HepG2 (cell line): ENCODE data around the gene NDOR1. TPM values are rescaled to one million over a fixed set of nuclear protein-coding genes. Genes with fewer than 3 reads are reported as not detected.

Experiments used
- ATAC-seq: fragments of 200-7000 bp; cut with Tn5 transposase; 3 replicates; pipeline ENCODE4 v1.9.1; 2020; ENCODE audit warnings: mild to moderate bottlenecking, moderate library complexity
- BruUV-seq: library from RNA; stranded (reverse); fragments of 400-500 nt; replicated peaks from 2 replicates; lab custom pipeline; 2021; lab: Mats Ljungman, UMichigan
- CTCF ChIA-PET: fragments of 300-600 bp; formaldehyde crosslinking; extraction: SDS; loops from one replicate; lab custom pipeline; 2021; ENCODE audit warnings: low total read pairs, inconsistent platforms, low intra/inter-chr PET ratio; lab: Yijun Ruan, JAX
- POLR2A ChIA-PET: fragments of 350-600 bp; sonication (Branson Sonifier 250); formaldehyde crosslinking; loops from one replicate; lab custom pipeline; 2020; ENCODE audit warnings: antibody characterized with exemption, inconsistent platforms; lab: Yijun Ruan, JAX
- DNase-seq: peaks from one replicate; pipeline ENCODE4 v3.0.0-alpha.2; 2015; ENCODE audit warnings: low spot score
- FAIRE-seq: peaks from 3 replicates; lab custom pipeline; 2011; peaks lifted over from hg19 to GRCh38; lab: Jason Lieb, UNC
- H2AFZ ChIP-seq: one replicate; pipeline ENCODE4 v1.6.1; 2011; ENCODE audit warnings: low read length, inconsistent platforms
- H3K27ac ChIP-seq: fragments of 300-600 bp; 3 replicates; pipeline ENCODE4 v1.8.0; 2011; ENCODE audit warnings: mixed run types, mild to moderate bottlenecking, mixed read lengths, low read length, inconsistent platforms; ENCODE audit not compliant: insufficient read depth; ENCODE audit errors: extremely low read length
- H3K27me3 ChIP-seq, 2 experiments: fragments of 200-600 bp in 1 of 2; 2 replicates in 1 of 2; 3 replicates in 1 of 2; pipeline versions ENCODE4 v1.6.0 to v1.8.0; 2011; ENCODE audit warnings: low read length in 2 of 2, mild to moderate bottlenecking in 2 of 2, moderate library complexity in 2 of 2, inconsistent platforms in 1 of 2; ENCODE audit not compliant: insufficient read depth in 2 of 2, control insufficient read depth in 1 of 2
- H3K36me3 ChIP-seq, 2 experiments: fragments of 200-600 bp in 1 of 2; replicated peaks in 1 of 2; 2 replicates in 1 of 2; 3 replicates in 1 of 2; pipeline versions ENCODE4 v1.5.1 to v1.8.0; 2011; ENCODE audit warnings: low read length in 2 of 2, inconsistent platforms in 1 of 2; ENCODE audit not compliant: insufficient read depth in 2 of 2, control insufficient read depth in 1 of 2
- H3K4me1 ChIP-seq: 2 replicates; pipeline ENCODE4 v1.5.1; 2012; ENCODE audit warnings: low read length, inconsistent platforms; ENCODE audit not compliant: insufficient read depth
- H3K4me2 ChIP-seq: 2 replicates; pipeline ENCODE4 v1.6.0; 2011; ENCODE audit warnings: low read depth, low read length, inconsistent platforms
- H3K4me3 ChIP-seq, 3 experiments: fragments of 200-600 bp in 1 of 3; sonication (generic), shearing (Covaris generic) in 1 of 3; replicated peaks in 1 of 3; 2 replicates each; pipeline ENCODE4 v1.5.1; 2011 to 2016; ENCODE audit warnings: low read length in 3 of 3, inconsistent platforms in 2 of 3, low read depth in 2 of 3, mild to moderate bottlenecking in 2 of 3, control low read depth in 1 of 3, mixed read lengths in 1 of 3; ENCODE audit not compliant: insufficient read depth in 1 of 3
- H3K79me2 ChIP-seq: one replicate; pipeline ENCODE4 v1.6.1; 2011; ENCODE audit warnings: low read length, inconsistent platforms; ENCODE audit not compliant: insufficient read depth
- H3K9ac ChIP-seq: 2 replicates; pipeline ENCODE4 v1.6.0; 2011; ENCODE audit warnings: mild to moderate bottlenecking, low read depth, low read length, inconsistent platforms; ENCODE audit not compliant: insufficient read depth
- H3K9me3 ChIP-seq: 2 replicates; pipeline ENCODE4 v1.5.1; 2012; ENCODE audit warnings: mild to moderate bottlenecking, low read length
- H4K20me1 ChIP-seq: 2 replicates; pipeline ENCODE4 v1.6.0; 2011; ENCODE audit warnings: inconsistent platforms, mild to moderate bottlenecking, low read length, moderate library complexity; ENCODE audit not compliant: insufficient read depth
- AGO2 ChIP-seq: fragments of 200-400 bp; formaldehyde crosslinking; optimal IDR thresholded peaks from 2 replicates; pipeline ENCODE3; 2017; ENCODE audit warnings: mild to moderate bottlenecking, low read depth, low read length, moderate library complexity
- ARNTL ChIP-seq: sonication (generic); formaldehyde crosslinking; IDR thresholded peaks from 2 replicates; pipeline ENCODE4 v1.4.0; 2020; ENCODE audit warnings: mild to moderate bottlenecking, missing genetic modification reagents
- ASH2L ChIP-seq: fragments of 300-600, 200-600 bp; sonication (generic); IDR thresholded peaks from 2 replicates; pipeline ENCODE4 v1.7.0; 2017; ENCODE audit warnings: low read depth, mild to moderate bottlenecking, moderate library complexity, mixed read lengths, low read length; ENCODE audit not compliant: insufficient read length
- CHCHD3 ChIP-seq: sonication (generic); formaldehyde crosslinking; IDR thresholded peaks from 2 replicates; pipeline ENCODE4 v1.8.0; 2022; ENCODE audit warnings: mild to moderate bottlenecking, missing genetic modification reagents, moderate library complexity
- DMAP1 ChIP-seq: IDR thresholded peaks from 2 replicates; pipeline ENCODE4 v1.6.1; 2016
- FOXO4 ChIP-seq: sonication (generic); formaldehyde crosslinking; conservative IDR thresholded peaks from 2 replicates; pipeline ENCODE4 v1.8.1; 2023; ENCODE audit warnings: missing genetic modification reagents
- GPN1 ChIP-seq: sonication (generic); formaldehyde crosslinking; IDR thresholded peaks from 2 replicates; pipeline ENCODE4 v1.5.1; 2020; ENCODE audit warnings: missing genetic modification reagents, borderline replicate concordance
- HNF1B ChIP-seq: sonication (generic); formaldehyde crosslinking; IDR thresholded peaks from 2 replicates; pipeline ENCODE4 v1.5.1; 2020; ENCODE audit warnings: mild to moderate bottlenecking, moderate library complexity, missing genetic modification reagents
- NBN ChIP-seq: fragments of 450-650 bp; conservative IDR thresholded peaks from 2 replicates; pipeline ENCODE4 v1.6.1; 2017
- NKX3-1 ChIP-seq: sonication (generic); formaldehyde crosslinking; IDR thresholded peaks from 2 replicates; pipeline ENCODE4 v1.5.0; 2020; ENCODE audit warnings: missing genetic modification reagents
- RAD21 ChIP-seq: fragments of 450-650 bp; formaldehyde crosslinking; IDR thresholded peaks from 2 replicates; pipeline ENCODE4 v1.5.0; 2020; ENCODE audit warnings: mild to moderate bottlenecking
- RXRA ChIP-seq: sonication (generic); formaldehyde crosslinking; IDR thresholded peaks from 2 replicates; pipeline ENCODE4 v1.5.1; 2020; ENCODE audit warnings: missing genetic modification reagents
- ZFP62 ChIP-seq: sonication (generic); formaldehyde crosslinking; IDR thresholded peaks from 2 replicates; pipeline ENCODE4 v1.4.0; 2020; ENCODE audit warnings: missing genetic modification reagents
- ZNF33B ChIP-seq: sonication (generic); formaldehyde crosslinking; IDR thresholded peaks from 2 replicates; pipeline ENCODE4 v1.5.1; 2020; ENCODE audit warnings: mild to moderate bottlenecking, missing genetic modification reagents
- ZNF460 ChIP-seq: sonication (generic); formaldehyde crosslinking; IDR thresholded peaks from 2 replicates; pipeline ENCODE4 v1.5.1; 2020; ENCODE audit warnings: missing genetic modification reagents, mild to moderate bottlenecking, borderline replicate concordance
- ZNF737 ChIP-seq: sonication (generic); formaldehyde crosslinking; IDR thresholded peaks from 2 replicates; pipeline ENCODE4 v1.5.0; 2020; ENCODE audit warnings: missing genetic modification reagents, mild to moderate bottlenecking, borderline replicate concordance
- ZNF83 ChIP-seq: sonication (generic); formaldehyde crosslinking; IDR thresholded peaks from 2 replicates; pipeline ENCODE4 v1.4.0; 2020; ENCODE audit warnings: missing genetic modification reagents, mild to moderate bottlenecking, borderline replicate concordance
- ZSCAN31 ChIP-seq: sonication (generic); formaldehyde crosslinking; IDR thresholded peaks from 2 replicates; pipeline ENCODE4 v1.5.0; 2020; ENCODE audit warnings: low read depth, mild to moderate bottlenecking, missing genetic modification reagents
- WGBS: methylation state at CpG from one replicate; pipeline ENCODE4 v1.1.6; 2017; ENCODE audit warnings: low lambda C conversion rate; 5-methylcytosine and 5-hydroxymethylcytosine counted together
- in situ Hi-C: cut with HindIII; loops from 2 replicates; pipeline ENCODE4 v1.10.0; 2017; ENCODE audit warnings: low pct_unique_long_range_greater_than_20kb; ENCODE audit not compliant: extremely low pct_ligation_motif_present
- intact Hi-C: fragments of 100-400 bp; cut with micrococcal nuclease; formaldehyde crosslinking; loops from one replicate; pipeline ENCODE4 v1.10.0; 2022; ENCODE audit not compliant: unreplicated experiment
- polyA plus RNA-seq, 8 experiments: library from polyadenylated mRNA; depleted of rRNA in 3 of 8; stranded (reverse) in 7 of 8; unstranded in 1 of 8; fragments of >200 nt; fragmentation: Illumina TruSeq in 4 of 8; extraction: Trizol in 4 of 8; gene quantifications; 2 replicates each; pipeline versions ENCODE4 v1.2.1 to v1.2.3, GENCODE V29; 2011 to 2016; ENCODE audit warnings: low read depth in 4 of 8, missing spikeins in 1 of 8, mixed read lengths in 1 of 8; ENCODE audit not compliant: insufficient read depth in 1 of 8
- total RNA-seq, 5 experiments: library from RNA; depleted of rRNA; stranded (reverse); fragments of >200 nt; fragmentation: Illumina TruSeq; extraction: Trizol; gene quantifications; 2 replicates each; pipeline ENCODE4 v1.2.3, GENCODE V29; 2016; ENCODE audit warnings: low read depth in 1 of 5

Gene NDOR1
- total and polyA plus RNA-seq, 2 of the 13 experiments (the other 11 are each of a cell fraction or from before 2014, with no cell fraction given), result 3.6 to 8.7 TPM

- TF ChIP-seq RAD21 (CRISPR knock-in tag) (no peak; the same call in 1 of the 2 replicates), ZFP62 (CRISPR knock-in tag) (no peak), NBN (no peak), ARNTL (CRISPR knock-in tag) (no peak), ZNF83 (CRISPR knock-in tag) (no peak), AGO2 (peak; percentile 70)
These were observed 39.3 kb downstream of the NDOR1 start (continued) for GRCh38 chr9:137244486-137245449.

- ChIA-PET POLR2A (interaction anchor here (7.7 kb wide), 1 partner anchor 10 kb away, joined by 317 read pairs; the partner anchor contains the start of genes NELFB and STPG3), CTCF (no interaction called here)
- Histone ChIP-seq H3K4me1 (peaks cover 73% of the 10 kb centered on the region), H3K9me3 (no peaks in the 10 kb centered on the region), H3K27ac (no peak overlapping the region), H3K27me3 (peaks cover 2 to 9% of the 10 kb centered on the region in 2 experiments; a peak in 2 of 5 replicates), H3K9ac (no peak overlapping the region), H3K4me3 (no peak overlapping the region), H2AFZ (no peak overlapping the region), H3K36me3 (peaks cover 4 to 19% of the 10 kb centered on the region in 2 experiments; a peak in 4 of 5 replicates), H4K20me1 (peaks cover 27% of the 10 kb centered on the region), H3K79me2 (peaks cover 25% of the 10 kb centered on the region), H3K4me2 (no peak overlapping the region)
- intact Hi-C loops (no loop called here), in situ Hi-C loops (no loop called here)
- BruUV-seq, result no TSS peak
- DNase-seq (no peak), FAIRE-seq (no peak), ATAC-seq (peak; percentile 4)
- WGBS, result 56% methylated on average over 10 of the region's 25 CpGs
- TF ChIP-seq RXRA (CRISPR knock-in tag) (0 out of 2 replicates have a peak, but pooled peaks have one; percentile 23), ZNF460 (CRISPR knock-in tag) (no peak), GPN1 (CRISPR knock-in tag) (no peak), FOXO4 (CRISPR knock-in tag) (no peak), ASH2L (no peak), CHCHD3 (CRISPR knock-in tag) (0 out of 2 replicates have a peak, but pooled peaks have one; percentile 38), ZNF737 (CRISPR knock-in tag) (no peak), ZNF33B (CRISPR knock-in tag) (no peak), HNF1B (CRISPR knock-in tag) (no peak), ZSCAN31 (no peak), NKX3-1 (CRISPR knock-in tag) (no peak), DMAP1 (CRISPR knock-in tag) (no peak)
These were observed 40.2 kb downstream of the NDOR1 start for GRCh38 chr9:137245450-137246421.
